BLaER1 treated with 17β-estradiol and CSF1 and Interleukin-3, amounts not matched to agents 10 nM and 100 nM (cell line): ENCODE data around the gene CTAGE15.
"Not testable (repeated sequence)": the region's sequence is repeated elsewhere in the genome, so short reads cannot be mapped to it uniquely, and the experiment has no call there.

Source experiments
- H3K27ac ChIP-seq, 11 experiments: shearing (Covaris generic); formaldehyde crosslinking; 2 replicates each; pipeline ENCODE4 v1.8.1; 2022
- H3K27me3 ChIP-seq, 11 experiments: shearing (Covaris generic); formaldehyde crosslinking; 2 replicates each; pipeline ENCODE4 v1.8.1; 2022
- H3K36me3 ChIP-seq, 11 experiments: shearing (Covaris generic); formaldehyde crosslinking; 2 replicates each; pipeline ENCODE4 v1.8.1; 2022
- H3K4me1 ChIP-seq, 10 experiments: shearing (Covaris generic); formaldehyde crosslinking; 2 replicates each; pipeline ENCODE4 v1.8.1; 2022
- H3K4me2 ChIP-seq, 11 experiments: shearing (Covaris generic); formaldehyde crosslinking; 2 replicates each; pipeline ENCODE4 v1.8.1; 2022
- H3K4me3 ChIP-seq, 10 experiments: shearing (Covaris generic); formaldehyde crosslinking; 2 replicates each; pipeline ENCODE4 v1.8.1; 2022
- H3K9ac ChIP-seq, 11 experiments: shearing (Covaris generic); formaldehyde crosslinking; 2 replicates each; pipeline ENCODE4 v1.8.1; 2022
- H3K9me3 ChIP-seq, 11 experiments: shearing (Covaris generic); formaldehyde crosslinking; replicated peaks in 1 of 11; 2 replicates each; pipeline ENCODE4 v1.8.1; 2022
- H4K20me1 ChIP-seq, 11 experiments: shearing (Covaris generic); formaldehyde crosslinking; 2 replicates each; pipeline ENCODE4 v1.8.1; 2022

The CTAGE15 gene, protein sequence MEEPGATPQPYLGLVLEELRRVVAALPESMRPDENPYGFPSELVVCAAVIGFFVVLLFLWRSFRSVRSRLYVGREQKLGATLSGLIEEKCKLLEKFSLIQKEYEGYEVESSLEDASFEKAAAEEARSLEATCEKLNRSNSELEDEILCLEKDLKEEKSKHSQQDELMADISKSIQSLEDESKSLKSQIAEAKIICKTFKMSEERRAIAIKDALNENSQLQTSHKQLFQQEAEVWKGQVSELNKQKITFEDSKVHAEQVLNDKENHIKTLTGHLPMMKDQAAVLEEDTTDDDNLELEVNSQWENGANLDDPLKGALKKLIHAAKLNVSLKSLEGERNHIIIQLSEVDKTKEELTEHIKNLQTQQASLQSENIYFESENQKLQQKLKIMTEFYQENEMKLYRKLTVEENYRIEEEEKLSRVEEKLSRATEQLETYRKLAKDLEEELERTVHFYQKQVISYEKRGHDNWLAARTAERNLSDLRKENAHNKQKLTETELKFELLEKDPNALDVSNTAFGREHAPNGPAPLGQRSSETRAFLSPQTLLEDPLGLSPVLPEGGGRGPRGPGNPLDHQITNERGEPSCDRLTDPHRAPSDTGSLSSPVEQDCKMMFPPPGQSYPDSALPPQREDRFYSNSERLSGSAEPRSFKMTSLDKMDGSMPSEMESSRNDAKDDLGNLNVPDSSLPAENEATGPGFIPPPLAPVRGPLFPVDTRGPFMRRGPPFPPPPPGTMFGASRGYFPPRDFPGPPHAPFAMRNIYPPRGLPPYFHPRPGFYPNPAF

DNA sequence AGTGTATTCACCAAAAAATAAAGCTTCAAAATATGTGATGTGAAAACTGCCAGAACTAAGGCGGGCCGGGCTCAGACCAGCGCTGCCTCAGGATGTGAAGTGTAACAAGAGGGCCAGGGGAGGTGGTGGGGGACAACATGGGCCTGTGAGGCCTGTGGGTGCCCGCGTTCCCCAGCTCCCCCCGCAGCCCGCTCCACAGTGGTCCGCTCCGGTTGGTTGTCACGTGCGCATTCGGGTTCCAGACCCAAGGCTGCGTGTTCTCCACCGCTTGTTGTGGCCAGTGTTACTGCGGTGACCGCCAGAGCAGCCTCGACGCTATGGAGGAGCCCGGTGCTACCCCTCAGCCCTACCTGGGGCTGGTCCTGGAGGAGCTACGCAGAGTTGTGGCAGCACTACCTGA is at the start of gene CTAGE15:
Gene CTAGE15, plus strand, starts transcription at position 301 of the 400 bp plus-strand sequence. Its CDS starts 17 bp downstream, at position 318.
- not testable (repeated sequence) for H3K4me2 ChIP-seq, H4K20me1 ChIP-seq, H3K9me3 ChIP-seq, H3K4me3 ChIP-seq, H3K4me1 ChIP-seq, H3K27ac ChIP-seq, H3K36me3 ChIP-seq, H3K27me3 ChIP-seq, H3K9ac ChIP-seq

GRCh38 chr7:143522309-143522916 is 49.2 kb upstream of the CTAGE15 start:
- H3K27me3 ChIP-seq, H4K20me1 ChIP-seq, H3K9me3 ChIP-seq, H3K4me1 ChIP-seq, H3K4me2 ChIP-seq, H3K9ac ChIP-seq, H3K27ac ChIP-seq, H3K4me3 ChIP-seq, H3K36me3 ChIP-seq: not testable (repeated sequence)

- not testable (repeated sequence) for H3K4me2 ChIP-seq, H3K9me3 ChIP-seq, H3K27me3 ChIP-seq, H3K27ac ChIP-seq, H4K20me1 ChIP-seq, H3K9ac ChIP-seq, H3K4me3 ChIP-seq, H3K36me3 ChIP-seq, H3K4me1 ChIP-seq
Observed at GRCh38 chr7:143531169-143531926, 40.3 kb upstream of the CTAGE15 start.

DNA sequence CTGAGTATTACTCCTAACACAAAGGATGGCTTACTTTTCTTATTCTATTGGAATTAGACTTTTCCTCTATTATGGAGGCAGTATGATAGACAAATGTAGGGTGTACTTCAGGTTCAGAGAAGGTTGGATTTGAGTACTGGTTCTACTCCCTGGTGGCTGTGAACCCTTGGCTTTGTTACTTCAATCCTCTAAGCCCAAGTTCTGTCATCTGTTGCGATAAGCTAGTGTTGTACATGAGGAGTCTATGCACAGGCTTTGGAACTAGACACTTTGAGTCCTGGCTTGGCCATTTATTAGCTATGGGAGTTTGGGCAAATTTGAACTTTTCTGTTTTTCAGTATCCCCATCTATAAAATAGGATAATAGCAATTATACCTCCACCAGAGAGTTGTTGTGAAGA is 39.7 kb upstream of the CTAGE15 start:
- not testable (repeated sequence) for H4K20me1 ChIP-seq, H3K4me3 ChIP-seq, H3K27me3 ChIP-seq

DNA sequence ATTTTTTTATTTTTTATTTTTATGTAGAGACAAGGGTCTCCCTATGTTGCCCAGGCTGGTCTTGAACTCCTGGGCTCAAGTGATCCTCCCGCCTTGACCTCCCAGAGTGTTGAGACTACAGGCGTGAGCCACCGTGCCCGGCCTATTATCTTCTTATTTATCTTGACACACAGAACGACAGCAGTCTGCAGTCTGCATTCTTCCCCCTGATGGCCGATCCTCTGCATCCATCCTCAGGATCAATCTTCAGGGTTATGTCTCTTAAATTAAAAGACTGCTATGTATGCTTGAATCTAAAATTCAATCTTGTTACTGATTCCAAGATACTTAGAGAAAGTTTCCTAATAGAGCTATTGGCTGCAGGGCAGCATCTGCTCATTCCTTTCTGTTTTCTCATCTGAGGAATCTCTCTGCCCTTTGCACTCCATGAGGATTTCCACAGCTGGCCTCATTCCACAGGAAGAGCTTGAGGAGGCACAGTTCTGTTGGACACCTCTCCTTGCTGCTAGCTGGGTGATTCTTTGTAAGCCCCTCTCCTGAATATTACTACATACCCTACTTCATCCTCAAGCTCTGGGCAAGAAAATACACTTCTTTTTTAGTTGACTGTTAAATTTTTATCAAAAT is 38.3 kb upstream of the CTAGE15 start:
- H3K4me1 ChIP-seq, H4K20me1 ChIP-seq, H3K4me3 ChIP-seq, H3K27me3 ChIP-seq, H3K27ac ChIP-seq, H3K36me3 ChIP-seq, H3K9ac ChIP-seq, H3K9me3 ChIP-seq, H3K4me2 ChIP-seq: not testable (repeated sequence)

More for the DNA sequence above, 39.7 kb upstream of the CTAGE15 start:
- H3K36me3 ChIP-seq, H3K4me1 ChIP-seq, H3K27ac ChIP-seq, H3K9ac ChIP-seq, H3K4me2 ChIP-seq, H3K9me3 ChIP-seq: not testable (repeated sequence)

GRCh38 chr7:143536443-143536842 is 35.2 kb upstream of the CTAGE15 start:
- not testable (repeated sequence) for H3K4me3 ChIP-seq, H3K4me1 ChIP-seq, H3K36me3 ChIP-seq, H3K9me3 ChIP-seq, H3K27me3 ChIP-seq, H3K9ac ChIP-seq, H3K27ac ChIP-seq, H4K20me1 ChIP-seq, H3K4me2 ChIP-seq

- not testable (repeated sequence) for H3K4me3 ChIP-seq, H3K9me3 ChIP-seq, H3K9ac ChIP-seq, H3K4me2 ChIP-seq, H3K36me3 ChIP-seq, H4K20me1 ChIP-seq, H3K27me3 ChIP-seq, H3K4me1 ChIP-seq, H3K27ac ChIP-seq
Observed at GRCh38 chr7:143543288-143544038, 28.1 kb upstream of the CTAGE15 start.

DNA sequence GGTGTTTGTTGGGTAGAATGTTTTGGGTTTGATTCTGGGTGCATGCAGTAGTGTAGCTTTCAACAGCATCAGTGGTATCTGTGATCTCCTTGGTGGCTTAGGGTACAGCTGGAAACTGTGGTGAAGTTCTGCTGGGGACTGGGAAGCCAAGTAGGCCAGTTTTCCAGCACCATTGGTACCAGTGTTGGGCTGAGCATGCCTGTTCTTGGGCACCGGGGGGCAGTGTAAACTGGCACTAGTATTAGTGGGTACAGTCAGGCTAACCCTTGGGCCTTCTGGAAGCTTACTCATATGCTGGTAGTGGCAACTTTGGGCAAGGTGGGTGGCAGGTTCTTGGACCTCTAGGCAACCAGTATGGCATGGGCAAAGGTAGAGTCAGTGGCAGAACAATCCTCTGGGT is 15.6 kb upstream of the CTAGE15 start:
- not testable (repeated sequence) for H3K27ac ChIP-seq, H3K4me2 ChIP-seq, H3K9me3 ChIP-seq, H3K4me3 ChIP-seq, H3K27me3 ChIP-seq, H3K9ac ChIP-seq, H3K36me3 ChIP-seq, H3K4me1 ChIP-seq, H4K20me1 ChIP-seq

- not testable (repeated sequence) for H3K9me3 ChIP-seq, H3K4me1 ChIP-seq
Observed at GRCh38 chr7:143563306-143563705, 8.3 kb upstream of the CTAGE15 start.

GRCh38 chr7:143566001-143566400 is 5.6 kb upstream of the CTAGE15 start:
- not testable (repeated sequence) for H3K27me3 ChIP-seq, H3K4me1 ChIP-seq, H3K9ac ChIP-seq, H3K27ac ChIP-seq, H3K4me3 ChIP-seq, H4K20me1 ChIP-seq, H3K36me3 ChIP-seq, H3K4me2 ChIP-seq, H3K9me3 ChIP-seq

More at GRCh38 chr7:143563306-143563705, 8.3 kb upstream of the CTAGE15 start:
- not testable (repeated sequence) for H3K27ac ChIP-seq, H3K27me3 ChIP-seq, H3K9ac ChIP-seq, H3K4me2 ChIP-seq, H3K36me3 ChIP-seq, H4K20me1 ChIP-seq, H3K4me3 ChIP-seq

DNA sequence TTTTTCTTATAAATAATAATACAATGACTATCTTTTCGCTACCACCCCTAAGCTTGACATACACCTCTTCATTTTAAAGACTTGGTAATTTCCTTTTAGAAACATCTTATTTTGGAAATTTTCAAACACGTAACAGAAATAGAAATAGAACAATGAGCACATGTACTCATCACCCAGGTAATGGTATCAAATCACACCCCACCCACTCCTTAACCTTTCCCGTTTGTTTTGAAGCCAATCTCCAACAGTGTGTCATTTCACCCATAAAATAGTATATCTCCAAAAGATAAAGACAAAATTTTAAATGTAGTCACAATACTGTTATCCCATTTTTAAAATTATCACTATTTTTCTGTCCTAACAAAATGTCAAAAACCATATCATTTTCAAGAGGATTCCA is 16.6 kb downstream of the CTAGE15 start:
- H3K4me2 ChIP-seq, H3K36me3 ChIP-seq, H4K20me1 ChIP-seq, H3K9me3 ChIP-seq, H3K4me1 ChIP-seq, H3K27ac ChIP-seq, H3K4me3 ChIP-seq, H3K9ac ChIP-seq, H3K27me3 ChIP-seq: not testable (repeated sequence)

DNA sequence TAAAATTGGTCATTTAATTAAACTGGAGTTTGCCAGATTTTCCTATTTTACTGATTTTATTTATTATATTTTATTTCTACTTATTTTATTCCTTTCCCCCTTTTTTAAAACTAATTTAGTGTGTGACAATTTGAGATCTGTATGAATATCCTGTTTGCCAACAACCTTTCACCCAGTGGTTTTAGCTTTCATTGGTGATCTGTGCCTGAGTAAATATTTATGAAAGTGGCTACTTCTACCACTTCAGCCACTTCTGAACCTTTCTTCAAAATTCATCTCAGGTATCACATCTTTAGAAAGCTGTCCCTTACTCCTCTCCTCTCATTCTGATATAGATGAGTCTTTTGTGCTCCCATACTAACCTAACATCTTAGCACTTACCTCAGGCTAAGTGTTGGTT is 18.3 kb downstream of the CTAGE15 start:
- H3K36me3 ChIP-seq, H3K27ac ChIP-seq, H3K4me1 ChIP-seq, H3K27me3 ChIP-seq, H3K4me2 ChIP-seq, H3K4me3 ChIP-seq, H3K9me3 ChIP-seq, H3K9ac ChIP-seq, H4K20me1 ChIP-seq: not testable (repeated sequence)

GRCh38 chr7:143598086-143598485 is 26.5 kb downstream of the CTAGE15 start:
- H3K9me3 ChIP-seq, H3K27ac ChIP-seq, H3K36me3 ChIP-seq, H3K4me3 ChIP-seq, H3K4me2 ChIP-seq, H3K27me3 ChIP-seq, H4K20me1 ChIP-seq, H3K9ac ChIP-seq, H3K4me1 ChIP-seq: not testable (repeated sequence)
